ENCODE measurements around the gene KRTAP4-12.
"Not testable (repeated sequence)": the region's sequence is repeated elsewhere in the genome, so short reads cannot be mapped to it uniquely, and the experiment has no call there.

KRTAP4-12 gene

DNA sequence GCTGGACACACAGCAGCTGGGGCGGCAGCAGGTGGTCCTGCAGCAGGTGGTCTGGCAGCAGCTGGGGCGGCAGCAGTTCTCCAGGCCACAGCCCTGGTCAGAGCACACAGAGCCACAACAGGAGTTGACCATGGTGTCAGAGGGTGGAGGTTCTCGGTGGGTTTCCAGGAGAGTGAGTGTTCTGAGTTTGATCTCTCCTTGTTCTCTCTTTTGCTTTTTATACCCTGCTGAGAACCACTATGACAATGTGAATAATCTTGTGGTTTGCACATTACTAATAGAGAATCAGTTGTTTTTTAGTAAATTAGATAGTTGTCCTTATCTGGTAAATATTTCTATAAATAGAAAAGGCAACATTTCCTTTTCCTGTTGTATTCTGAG is at the start of gene KRTAP4-12:
Gene KRTAP4-12, minus strand, starts transcription at position 192 of the 381 bp plus-strand sequence. Its CDS starts 60 bp downstream, at position 132.
- DNase-seq = not testable (repeated sequence)

DNA sequence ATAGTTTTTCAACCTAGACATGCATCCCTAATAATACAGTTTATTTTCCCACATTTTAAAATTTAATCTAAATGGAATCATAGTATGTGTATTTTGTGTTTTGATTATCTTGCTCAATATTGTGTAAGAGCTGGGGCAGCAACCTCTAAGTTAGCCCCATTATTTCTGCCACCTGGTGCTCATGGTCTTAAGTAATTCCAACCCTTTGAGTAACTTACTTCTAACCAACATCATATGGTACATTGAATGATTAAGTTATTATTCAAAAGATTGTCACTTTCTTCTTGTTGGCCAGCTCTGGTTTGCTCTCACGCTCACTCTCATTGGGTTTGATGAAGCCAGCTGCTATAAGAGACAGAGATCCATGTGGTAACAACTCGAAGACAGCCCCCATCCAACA is 47.9 kb upstream of the KRTAP4-12 start:
- no peak for DNase-seq

DNA sequence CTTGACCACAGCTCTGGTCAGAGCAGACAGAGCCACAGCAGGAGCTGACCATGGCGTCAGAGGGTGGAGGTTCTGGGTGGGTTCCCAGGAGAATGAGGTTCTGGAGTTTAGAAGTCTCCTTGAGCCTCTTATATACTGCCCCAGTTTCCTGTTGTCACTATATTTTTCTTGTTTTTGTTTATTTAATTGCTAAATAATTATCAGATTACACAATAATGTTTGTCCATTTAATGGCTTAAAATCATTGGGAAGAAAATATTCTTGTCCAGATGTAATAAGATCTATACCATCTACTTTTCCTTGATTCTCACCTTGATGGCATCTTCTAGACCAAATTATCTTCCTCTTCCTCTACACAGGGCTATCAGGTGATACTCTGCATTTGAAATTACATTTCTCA is 44.1 kb upstream of the KRTAP4-12 start, which contains the start of gene KRTAP4-3:
Gene KRTAP4-3, minus strand, starts transcription at position 101 of the 400 bp plus-strand sequence. Its CDS starts 49 bp downstream, at position 52.
- DNase-seq = no peak

- DNase-seq = no peak
Measured at GRCh38 chr17:41167561-41167960, 43.6 kb upstream of the KRTAP4-12 start.

DNA sequence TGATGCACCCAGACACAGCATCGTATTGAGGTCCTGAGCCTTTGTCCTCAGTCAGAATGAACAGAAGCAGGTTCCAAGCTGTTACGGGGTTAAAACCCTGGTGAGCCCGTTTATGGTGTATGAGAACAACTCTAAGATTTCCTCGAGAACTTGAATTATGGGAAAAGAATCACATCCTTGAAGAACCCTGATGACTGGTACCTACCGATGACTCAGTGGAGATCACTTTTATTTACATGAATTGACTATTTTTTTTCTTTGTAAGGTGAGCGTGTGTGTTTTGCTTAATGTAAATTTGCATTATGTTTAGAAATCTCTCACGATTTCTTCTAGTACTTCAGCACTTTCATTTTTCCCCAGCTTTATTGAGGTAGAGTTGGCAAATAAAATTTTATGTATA is 39.8 kb upstream of the KRTAP4-12 start:
- no peak for DNase-seq

DNA sequence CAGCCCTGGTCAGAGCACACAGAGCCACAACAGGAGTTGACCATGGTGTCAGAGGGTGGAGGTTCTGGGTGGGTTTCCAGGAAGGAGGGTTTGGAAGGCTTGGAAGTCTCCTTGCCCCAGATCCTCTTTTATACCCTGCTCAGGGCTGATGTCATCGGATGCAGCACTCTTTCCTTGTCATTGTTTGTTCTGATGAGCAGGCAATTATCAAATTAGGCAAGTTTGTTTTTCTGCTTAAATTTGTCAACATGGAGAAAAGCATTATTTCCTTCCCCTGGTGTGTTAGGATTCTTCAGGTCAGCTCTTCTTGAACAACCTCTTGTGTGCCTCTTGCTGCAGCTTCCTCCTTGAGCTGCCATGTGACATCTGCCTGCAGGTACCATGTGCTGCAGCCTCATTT is 36.7 kb upstream of the KRTAP4-12 start, which contains the start of gene KRTAP4-4:
Gene KRTAP4-4, minus strand, starts transcription at position 101 of the 400 bp plus-strand sequence. Its CDS starts 57 bp downstream, at position 44.
- DNase-seq = no peak

- not testable (repeated sequence) for DNase-seq
Measured at GRCh38 chr17:41160190-41160589, 36.2 kb upstream of the KRTAP4-12 start.

DNA sequence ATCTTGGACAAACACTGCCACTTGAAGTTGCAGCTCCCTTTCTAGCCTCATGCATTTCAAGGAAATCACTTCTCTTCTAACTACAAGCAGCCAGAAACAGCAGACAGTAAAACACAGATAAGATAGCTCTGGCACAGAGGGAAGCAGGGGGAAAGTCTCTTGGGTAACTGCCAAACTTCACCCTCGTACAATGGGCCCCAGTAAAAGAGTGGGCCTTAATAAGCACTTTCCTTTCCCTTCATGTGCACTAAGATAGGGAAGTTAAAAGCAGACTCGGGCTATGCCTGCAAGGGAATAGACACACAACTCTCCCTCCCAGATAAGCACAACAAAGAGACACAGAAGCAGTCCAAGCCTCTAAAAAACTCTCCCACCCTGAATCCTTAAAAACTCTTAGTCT is 29.9 kb upstream of the KRTAP4-12 start:
- no peak for DNase-seq

DNA sequence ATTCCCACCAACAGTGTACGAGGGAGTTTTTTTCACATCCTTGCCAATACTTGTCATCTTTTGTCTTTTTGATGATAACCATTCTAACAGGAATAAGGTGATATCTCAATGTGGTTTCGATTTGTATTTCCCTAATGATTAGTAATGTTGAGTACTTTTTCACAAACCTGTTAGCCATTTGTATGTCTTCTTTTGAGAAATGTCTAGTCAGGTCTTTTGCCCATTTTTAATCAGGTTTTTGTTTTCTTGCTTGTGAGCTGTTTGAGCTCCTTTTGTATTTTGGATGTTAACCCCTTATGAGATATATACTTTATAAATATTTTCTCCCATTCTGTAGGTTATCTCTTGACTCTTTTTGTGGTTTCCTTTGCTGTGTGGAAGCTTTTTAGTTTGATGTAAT is 27.5 kb upstream of the KRTAP4-12 start:
- no peak for DNase-seq

GRCh38 chr17:41150026-41150425 is 26.0 kb upstream of the KRTAP4-12 start:
- DNase-seq = no peak

DNA sequence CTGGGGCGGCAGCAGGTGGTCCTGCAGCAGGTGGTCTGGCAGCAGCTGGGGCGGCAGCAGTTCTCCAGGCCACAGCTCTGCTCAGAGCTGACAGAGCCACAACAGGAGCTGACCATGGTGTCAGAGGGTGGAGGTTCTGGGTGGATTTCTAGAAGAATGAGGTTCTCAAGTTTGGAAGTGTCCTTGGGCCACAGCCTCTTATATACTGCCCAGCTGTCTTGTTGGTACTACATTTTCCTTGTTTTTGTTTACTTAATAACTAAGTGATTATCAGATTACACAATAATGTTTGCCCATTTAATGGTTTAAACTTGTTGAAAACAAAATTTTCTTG is 25.6 kb upstream of the KRTAP4-12 start, which contains the start of gene KRTAP4-5:
Gene KRTAP4-5, minus strand, starts transcription at position 174 of the 334 bp plus-strand sequence. Its CDS starts 58 bp downstream, at position 116.
- DNase-seq = no peak

GRCh38 chr17:41148971-41149651 is 25.1 kb upstream of the KRTAP4-12 start:
- DNase-seq = not testable (repeated sequence)

DNA sequence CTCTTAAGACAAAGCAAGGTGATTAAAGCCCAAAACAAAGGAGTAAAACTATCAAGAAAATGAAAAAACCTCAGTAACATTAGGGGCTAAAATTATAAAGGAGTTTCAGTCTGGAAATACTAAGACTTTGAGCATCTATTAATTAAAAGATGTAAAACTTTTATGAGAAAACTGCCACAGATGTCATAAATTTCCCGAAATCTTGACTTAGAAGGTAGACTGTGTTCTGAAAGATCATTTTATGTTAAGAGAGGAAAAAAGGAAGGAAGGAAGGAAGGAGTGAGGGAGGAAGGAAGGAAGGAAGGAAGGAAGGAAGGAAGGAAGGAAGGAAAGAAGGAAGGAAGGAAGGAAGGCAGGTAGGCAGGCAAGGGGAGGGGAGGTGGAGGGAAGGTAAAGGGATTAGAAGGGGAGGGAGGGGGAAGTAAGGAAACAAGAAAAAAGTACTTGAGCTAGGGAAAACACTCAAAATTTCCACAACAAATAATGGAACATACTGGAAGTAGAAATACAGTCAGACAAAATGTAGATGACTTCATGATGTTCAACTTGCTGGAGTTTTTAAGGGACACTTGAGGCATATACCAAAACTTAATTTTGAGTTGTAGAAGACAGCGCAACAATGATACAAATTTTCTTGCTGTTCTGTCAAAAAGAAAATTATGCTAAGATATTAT is 23.7 kb upstream of the KRTAP4-12 start:
- no peak for DNase-seq

- no peak for DNase-seq
Measured at GRCh38 chr17:41145261-41145660, 21.3 kb upstream of the KRTAP4-12 start.

GRCh38 chr17:41144846-41145245 is 20.9 kb upstream of the KRTAP4-12 start:
- DNase-seq = no peak

DNA sequence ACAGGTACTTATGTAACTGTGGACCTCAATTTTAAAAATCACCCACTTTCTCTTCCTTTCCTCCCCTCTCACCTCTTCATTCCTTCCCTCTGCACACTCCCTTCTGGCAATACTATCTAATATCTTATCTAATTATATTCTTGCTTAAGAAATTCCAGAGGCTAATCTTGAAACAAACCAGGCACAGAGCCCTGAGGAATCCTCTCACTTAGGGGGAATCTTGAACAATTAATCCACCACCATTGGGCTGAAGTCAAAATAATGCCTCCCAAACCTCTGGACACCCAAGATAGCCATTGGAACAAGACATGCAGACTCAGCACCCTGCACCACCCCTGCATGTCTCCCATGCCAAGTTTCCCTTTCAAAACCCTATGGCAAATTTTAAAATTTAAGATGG is 17.4 kb upstream of the KRTAP4-12 start:
- DNase-seq = no peak

DNA sequence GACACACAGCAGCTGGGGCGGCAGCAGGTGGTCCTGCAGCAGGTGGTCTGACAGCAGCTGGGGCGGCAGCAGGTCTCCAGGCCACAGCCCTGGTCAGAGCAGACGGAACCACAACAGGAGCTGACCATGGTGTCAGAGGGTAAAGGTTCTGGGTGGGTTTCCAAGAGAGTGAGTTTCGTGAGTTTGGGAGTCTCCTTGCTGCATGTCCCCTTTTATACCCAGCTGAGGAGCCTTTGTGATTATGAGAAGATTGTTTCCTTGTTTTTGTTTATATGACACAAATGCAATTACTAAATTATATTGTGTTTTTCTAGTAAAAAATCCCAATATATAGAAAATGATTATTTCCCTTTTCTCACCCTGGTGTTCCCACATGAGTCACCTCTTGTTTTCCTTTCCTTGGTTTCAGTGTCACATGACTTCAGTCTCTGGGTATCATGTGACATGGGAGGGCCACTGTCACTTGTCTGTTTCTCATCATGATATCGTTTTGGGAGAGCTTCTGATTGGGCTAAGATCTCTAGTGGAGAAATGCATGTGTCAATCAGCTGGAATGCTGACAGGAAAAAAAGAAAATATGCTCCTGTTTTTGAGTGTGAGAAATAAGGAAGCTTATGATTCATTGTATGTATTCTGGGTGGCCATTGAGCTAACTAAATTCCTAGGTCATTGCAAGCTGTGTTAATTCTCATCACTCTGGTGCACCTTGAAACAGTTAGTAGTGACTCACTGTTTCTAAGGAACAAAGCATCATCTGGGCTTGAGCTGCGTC is 16.6 kb upstream of the KRTAP4-12 start, which contains the start of gene KRTAP4-6:
Gene KRTAP4-6, minus strand, starts transcription at position 185 of the 772 bp plus-strand sequence. Its CDS starts 57 bp downstream, at position 128.
- no peak for DNase-seq

GRCh38 chr17:41139865-41140264 is 15.9 kb upstream of the KRTAP4-12 start:
- not testable (repeated sequence) for DNase-seq

- no peak for DNase-seq
Measured at GRCh38 chr17:41133880-41134735, 10.1 kb upstream of the KRTAP4-12 start.

DNA sequence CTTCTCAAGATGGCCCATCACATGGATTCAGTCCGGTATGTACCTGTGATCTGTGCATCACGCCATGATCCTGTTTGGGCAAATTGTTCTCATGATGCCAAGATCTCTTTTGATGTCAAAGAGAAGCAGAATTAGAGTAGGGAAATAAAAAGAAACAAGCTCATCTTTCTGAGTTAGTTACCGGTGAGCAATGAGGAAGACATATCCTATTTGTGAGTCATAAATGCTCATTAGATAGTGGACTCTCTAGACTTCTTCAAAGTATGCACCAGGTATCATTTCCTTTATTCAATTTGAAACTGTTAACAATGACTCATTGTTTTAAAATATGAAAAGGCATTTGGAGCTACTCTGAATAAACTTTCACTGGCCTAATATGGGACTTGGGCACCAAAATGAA is 8.0 kb upstream of the KRTAP4-12 start:
- no peak for DNase-seq

GRCh38 chr17:41127371-41127770 is 3.4 kb upstream of the KRTAP4-12 start:
- DNase-seq = no peak

DNA sequence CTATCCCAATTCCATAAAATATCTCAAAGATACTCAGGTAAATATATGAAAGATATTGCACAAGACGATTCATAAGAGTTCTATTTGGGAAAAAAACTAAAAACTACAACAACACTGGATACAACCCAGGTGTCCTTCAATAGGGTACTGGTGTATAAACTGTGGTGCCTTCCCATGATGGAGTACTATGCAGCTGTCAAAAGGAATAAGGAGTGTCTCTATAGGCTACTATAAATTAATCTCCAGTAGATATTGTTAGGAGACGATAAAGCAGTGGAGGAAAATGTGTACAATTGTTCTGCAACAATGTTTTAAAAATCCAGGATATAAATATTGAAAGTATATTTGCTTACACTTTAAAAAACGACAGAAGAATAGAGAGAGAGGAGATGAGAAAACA is 2.4 kb upstream of the KRTAP4-12 start:
- DNase-seq = no peak
